ENCODE measurements around the gene FXYD5.

The FXYD5 gene

DNA sequence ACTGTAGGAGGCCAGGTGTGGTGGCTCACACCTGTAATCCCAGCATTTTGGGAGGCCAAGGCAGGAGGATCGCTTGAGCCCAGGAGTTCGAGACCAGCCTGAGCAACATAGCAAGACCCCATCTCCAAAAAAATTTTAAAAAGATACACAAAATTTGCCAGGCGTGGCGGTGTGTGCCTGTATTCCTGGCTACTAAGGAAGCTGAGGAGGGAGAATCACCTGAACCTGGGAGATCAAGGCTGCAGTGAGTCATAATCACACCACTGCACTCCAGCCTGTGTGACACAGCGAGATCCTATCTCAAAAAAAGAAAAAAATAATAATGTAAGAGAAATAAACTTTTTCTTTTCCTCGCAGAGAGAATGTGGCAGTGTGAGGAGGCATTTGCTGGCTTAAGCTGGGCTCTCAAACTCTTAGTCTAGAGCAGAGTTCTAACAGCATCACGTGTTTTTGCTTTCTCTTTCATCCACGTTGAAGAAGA lies 52.9 kb downstream of the FXYD5 start:
- H3K27ac ChIP-seq (replicated peaks), result no peak overlapping the region
- TF ChIP-seq, protein P1, sequence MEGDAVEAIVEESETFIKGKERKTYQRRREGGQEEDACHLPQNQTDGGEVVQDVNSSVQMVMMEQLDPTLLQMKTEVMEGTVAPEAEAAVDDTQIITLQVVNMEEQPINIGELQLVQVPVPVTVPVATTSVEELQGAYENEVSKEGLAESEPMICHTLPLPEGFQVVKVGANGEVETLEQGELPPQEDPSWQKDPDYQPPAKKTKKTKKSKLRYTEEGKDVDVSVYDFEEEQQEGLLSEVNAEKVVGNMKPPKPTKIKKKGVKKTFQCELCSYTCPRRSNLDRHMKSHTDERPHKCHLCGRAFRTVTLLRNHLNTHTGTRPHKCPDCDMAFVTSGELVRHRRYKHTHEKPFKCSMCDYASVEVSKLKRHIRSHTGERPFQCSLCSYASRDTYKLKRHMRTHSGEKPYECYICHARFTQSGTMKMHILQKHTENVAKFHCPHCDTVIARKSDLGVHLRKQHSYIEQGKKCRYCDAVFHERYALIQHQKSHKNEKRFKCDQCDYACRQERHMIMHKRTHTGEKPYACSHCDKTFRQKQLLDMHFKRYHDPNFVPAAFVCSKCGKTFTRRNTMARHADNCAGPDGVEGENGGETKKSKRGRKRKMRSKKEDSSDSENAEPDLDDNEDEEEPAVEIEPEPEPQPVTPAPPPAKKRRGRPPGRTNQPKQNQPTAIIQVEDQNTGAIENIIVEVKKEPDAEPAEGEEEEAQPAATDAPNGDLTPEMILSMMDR (IDR thresholded peaks at IDR 0.05; ENCODE audit: insufficient read depth, low read length), result no peak
- TF ChIP-seq GABPA (IDR thresholded peaks at IDR 0.05; ENCODE audit: low read depth) (no peak), SPI1 (IDR thresholded peaks at IDR 0.05; ENCODE audit: borderline replicate concordance, low read depth) (no peak), POLR2AphosphoS5 (IDR thresholded peaks at IDR 0.05; ENCODE audit: low read depth) (no peak)
- TF ChIP-seq, protein P2, sequence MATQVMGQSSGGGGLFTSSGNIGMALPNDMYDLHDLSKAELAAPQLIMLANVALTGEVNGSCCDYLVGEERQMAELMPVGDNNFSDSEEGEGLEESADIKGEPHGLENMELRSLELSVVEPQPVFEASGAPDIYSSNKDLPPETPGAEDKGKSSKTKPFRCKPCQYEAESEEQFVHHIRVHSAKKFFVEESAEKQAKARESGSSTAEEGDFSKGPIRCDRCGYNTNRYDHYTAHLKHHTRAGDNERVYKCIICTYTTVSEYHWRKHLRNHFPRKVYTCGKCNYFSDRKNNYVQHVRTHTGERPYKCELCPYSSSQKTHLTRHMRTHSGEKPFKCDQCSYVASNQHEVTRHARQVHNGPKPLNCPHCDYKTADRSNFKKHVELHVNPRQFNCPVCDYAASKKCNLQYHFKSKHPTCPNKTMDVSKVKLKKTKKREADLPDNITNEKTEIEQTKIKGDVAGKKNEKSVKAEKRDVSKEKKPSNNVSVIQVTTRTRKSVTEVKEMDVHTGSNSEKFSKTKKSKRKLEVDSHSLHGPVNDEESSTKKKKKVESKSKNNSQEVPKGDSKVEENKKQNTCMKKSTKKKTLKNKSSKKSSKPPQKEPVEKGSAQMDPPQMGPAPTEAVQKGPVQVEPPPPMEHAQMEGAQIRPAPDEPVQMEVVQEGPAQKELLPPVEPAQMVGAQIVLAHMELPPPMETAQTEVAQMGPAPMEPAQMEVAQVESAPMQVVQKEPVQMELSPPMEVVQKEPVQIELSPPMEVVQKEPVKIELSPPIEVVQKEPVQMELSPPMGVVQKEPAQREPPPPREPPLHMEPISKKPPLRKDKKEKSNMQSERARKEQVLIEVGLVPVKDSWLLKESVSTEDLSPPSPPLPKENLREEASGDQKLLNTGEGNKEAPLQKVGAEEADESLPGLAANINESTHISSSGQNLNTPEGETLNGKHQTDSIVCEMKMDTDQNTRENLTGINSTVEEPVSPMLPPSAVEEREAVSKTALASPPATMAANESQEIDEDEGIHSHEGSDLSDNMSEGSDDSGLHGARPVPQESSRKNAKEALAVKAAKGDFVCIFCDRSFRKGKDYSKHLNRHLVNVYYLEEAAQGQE (IDR thresholded peaks at IDR 0.05; ENCODE audit: insufficient replicate concordance, low read depth), result no peak
- no peak for DNase-seq (ENCODE audit: low read depth in 1 of 2, low spot score in 1 of 2)

DNA sequence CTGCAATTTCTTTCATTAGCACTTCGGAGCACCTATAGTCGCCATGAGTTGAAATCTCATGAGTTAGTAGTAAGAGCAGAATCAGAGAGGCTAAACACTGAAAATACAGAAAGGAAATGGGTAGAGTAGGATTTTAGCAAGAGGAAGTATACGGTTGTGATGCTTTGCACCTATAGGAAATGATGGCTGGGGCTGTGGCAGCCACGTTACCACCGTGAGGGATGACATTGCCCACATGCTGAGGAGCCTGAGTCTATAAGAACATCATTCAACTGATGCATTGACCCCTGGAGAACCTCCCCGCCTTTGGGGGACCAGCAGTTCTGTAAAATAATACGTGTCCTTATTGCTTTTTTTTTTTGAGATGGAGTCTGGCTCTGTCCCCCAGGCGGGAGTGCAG lies 53.6 kb downstream of the FXYD5 start:
- TF ChIP-seq POLR2AphosphoS5 (IDR thresholded peaks at IDR 0.05; ENCODE audit: low read depth) (no peak), GABPA (IDR thresholded peaks at IDR 0.05; ENCODE audit: low read depth) (no peak), SPI1 (IDR thresholded peaks at IDR 0.05; ENCODE audit: borderline replicate concordance, low read depth) (no peak)
- TF ChIP-seq, protein P2 (IDR thresholded peaks at IDR 0.05; ENCODE audit: insufficient replicate concordance, low read depth), result no peak
- TF ChIP-seq, protein P1 (IDR thresholded peaks at IDR 0.05; ENCODE audit: insufficient read depth, low read length), result no peak
- no peaks in the 10 kb centered on the region for H3K27me3 ChIP-seq (ENCODE audit: insufficient read depth, poor library complexity, severe bottlenecking)
- DNase-seq (ENCODE audit: low read depth in 1 of 2, low spot score in 1 of 2), result no peak
- no peak overlapping the region for H3K27ac ChIP-seq (replicated peaks)
- no peak overlapping the region for H3K4me3 ChIP-seq (replicated peaks; ENCODE audit: insufficient read depth, low read length)

More for the DNA sequence above, 52.9 kb downstream of the FXYD5 start:
- no peaks in the 10 kb centered on the region for H3K27me3 ChIP-seq (ENCODE audit: insufficient read depth, poor library complexity, severe bottlenecking)
- H3K4me3 ChIP-seq (replicated peaks; ENCODE audit: insufficient read depth, low read length), result no peak overlapping the region

DNA sequence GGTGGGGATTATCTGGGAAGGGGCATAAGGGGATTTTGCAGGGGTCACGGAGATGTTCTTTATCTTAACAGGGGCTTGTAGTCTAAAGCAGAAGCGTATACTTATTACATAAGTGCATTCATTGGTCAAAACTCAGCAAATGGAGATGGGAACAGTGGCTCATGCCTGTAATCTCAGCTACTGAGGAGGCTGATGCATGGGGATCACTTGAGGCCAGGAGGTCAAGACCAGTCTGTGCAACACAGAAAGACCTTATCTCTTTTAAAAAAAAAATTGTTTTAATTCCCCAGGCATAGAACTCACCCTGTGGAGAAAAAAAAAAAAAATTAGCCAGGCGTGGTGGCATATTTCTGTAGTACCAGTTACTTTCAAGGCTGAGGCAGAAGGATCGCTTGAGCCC lies 55.1 kb downstream of the FXYD5 start:
- H3K27ac ChIP-seq (replicated peaks), result no peak overlapping the region
- H3K27me3 ChIP-seq (ENCODE audit: insufficient read depth, poor library complexity, severe bottlenecking), result no peaks in the 10 kb centered on the region
- TF ChIP-seq, protein P1 (IDR thresholded peaks at IDR 0.05; ENCODE audit: insufficient read depth, low read length), result no peak
- TF ChIP-seq POLR2AphosphoS5 (IDR thresholded peaks at IDR 0.05; ENCODE audit: low read depth) (no peak), SPI1 (IDR thresholded peaks at IDR 0.05; ENCODE audit: borderline replicate concordance, low read depth) (no peak), GABPA (IDR thresholded peaks at IDR 0.05; ENCODE audit: low read depth) (no peak)
- TF ChIP-seq, protein P2 (IDR thresholded peaks at IDR 0.05; ENCODE audit: insufficient replicate concordance, low read depth), result no peak
- H3K4me3 ChIP-seq (replicated peaks; ENCODE audit: insufficient read depth, low read length), result no peak overlapping the region
- no peak for DNase-seq (ENCODE audit: low read depth in 1 of 2, low spot score in 1 of 2)
